ENCODE data around the gene NSFL1C.

DNA sequence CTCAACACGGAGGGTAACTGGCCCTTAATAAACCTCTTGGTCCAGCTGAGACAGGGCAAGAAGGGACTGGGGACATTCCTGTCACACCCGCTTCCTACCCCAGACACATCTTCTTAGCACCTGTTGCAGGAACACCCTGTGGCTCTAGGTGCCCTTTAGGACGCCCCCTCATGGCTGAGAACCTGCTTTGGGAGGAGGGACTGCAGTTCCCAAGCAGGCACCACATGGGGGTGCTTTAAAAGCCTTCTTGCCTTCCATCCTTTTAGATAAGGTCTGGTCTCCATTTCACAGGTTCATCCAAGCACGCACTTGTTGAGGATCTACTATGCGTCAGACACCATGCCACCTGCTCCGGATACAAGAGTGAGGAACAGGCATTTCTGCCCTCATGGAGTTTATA, 26.6 kb downstream of the NSFL1C start:
- TF ChIP-seq, protein P1, sequence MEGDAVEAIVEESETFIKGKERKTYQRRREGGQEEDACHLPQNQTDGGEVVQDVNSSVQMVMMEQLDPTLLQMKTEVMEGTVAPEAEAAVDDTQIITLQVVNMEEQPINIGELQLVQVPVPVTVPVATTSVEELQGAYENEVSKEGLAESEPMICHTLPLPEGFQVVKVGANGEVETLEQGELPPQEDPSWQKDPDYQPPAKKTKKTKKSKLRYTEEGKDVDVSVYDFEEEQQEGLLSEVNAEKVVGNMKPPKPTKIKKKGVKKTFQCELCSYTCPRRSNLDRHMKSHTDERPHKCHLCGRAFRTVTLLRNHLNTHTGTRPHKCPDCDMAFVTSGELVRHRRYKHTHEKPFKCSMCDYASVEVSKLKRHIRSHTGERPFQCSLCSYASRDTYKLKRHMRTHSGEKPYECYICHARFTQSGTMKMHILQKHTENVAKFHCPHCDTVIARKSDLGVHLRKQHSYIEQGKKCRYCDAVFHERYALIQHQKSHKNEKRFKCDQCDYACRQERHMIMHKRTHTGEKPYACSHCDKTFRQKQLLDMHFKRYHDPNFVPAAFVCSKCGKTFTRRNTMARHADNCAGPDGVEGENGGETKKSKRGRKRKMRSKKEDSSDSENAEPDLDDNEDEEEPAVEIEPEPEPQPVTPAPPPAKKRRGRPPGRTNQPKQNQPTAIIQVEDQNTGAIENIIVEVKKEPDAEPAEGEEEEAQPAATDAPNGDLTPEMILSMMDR (IDR thresholded peaks at IDR 0.05), result peak; percentile 60
- TF ChIP-seq, protein P2, sequence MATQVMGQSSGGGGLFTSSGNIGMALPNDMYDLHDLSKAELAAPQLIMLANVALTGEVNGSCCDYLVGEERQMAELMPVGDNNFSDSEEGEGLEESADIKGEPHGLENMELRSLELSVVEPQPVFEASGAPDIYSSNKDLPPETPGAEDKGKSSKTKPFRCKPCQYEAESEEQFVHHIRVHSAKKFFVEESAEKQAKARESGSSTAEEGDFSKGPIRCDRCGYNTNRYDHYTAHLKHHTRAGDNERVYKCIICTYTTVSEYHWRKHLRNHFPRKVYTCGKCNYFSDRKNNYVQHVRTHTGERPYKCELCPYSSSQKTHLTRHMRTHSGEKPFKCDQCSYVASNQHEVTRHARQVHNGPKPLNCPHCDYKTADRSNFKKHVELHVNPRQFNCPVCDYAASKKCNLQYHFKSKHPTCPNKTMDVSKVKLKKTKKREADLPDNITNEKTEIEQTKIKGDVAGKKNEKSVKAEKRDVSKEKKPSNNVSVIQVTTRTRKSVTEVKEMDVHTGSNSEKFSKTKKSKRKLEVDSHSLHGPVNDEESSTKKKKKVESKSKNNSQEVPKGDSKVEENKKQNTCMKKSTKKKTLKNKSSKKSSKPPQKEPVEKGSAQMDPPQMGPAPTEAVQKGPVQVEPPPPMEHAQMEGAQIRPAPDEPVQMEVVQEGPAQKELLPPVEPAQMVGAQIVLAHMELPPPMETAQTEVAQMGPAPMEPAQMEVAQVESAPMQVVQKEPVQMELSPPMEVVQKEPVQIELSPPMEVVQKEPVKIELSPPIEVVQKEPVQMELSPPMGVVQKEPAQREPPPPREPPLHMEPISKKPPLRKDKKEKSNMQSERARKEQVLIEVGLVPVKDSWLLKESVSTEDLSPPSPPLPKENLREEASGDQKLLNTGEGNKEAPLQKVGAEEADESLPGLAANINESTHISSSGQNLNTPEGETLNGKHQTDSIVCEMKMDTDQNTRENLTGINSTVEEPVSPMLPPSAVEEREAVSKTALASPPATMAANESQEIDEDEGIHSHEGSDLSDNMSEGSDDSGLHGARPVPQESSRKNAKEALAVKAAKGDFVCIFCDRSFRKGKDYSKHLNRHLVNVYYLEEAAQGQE (IDR thresholded peaks at IDR 0.05; ENCODE audit: insufficient read depth in 1 of 2, low read depth in 2 of 2, low read length in 1 of 2), result no peak
- TF ChIP-seq SIN3A (IDR thresholded peaks at IDR 0.05; ENCODE audit: borderline replicate concordance, insufficient read depth, low read depth, low read length), result no peak

Measured in Panc1 (cell line).